ENCODE data around the gene CEMIP2.

- no peak for TF ChIP-seq CTCF (conservative IDR thresholded peaks at IDR 0.05; ENCODE audit: low read depth, low read length)
- no peak for TF ChIP-seq EZH2 (IDR thresholded peaks at IDR 0.05; ENCODE audit: low read length, unreplicated experiment)
Observed at GRCh38 chr9:71709384-71709783, 58.9 kb downstream of the CEMIP2 start.
